ENCODE results near the gene ARL15.

- TF ChIP-seq CTCF (IDR thresholded peaks at IDR 0.05; ENCODE audit: extremely low read depth in 1 of 2, insufficient read depth in 1 of 2, low read depth in 1 of 2, low read length in 2 of 2) (no peak), EZH2 (IDR thresholded peaks at IDR 0.05; ENCODE audit: borderline replicate concordance, low read depth, low read length, severe bottlenecking) (no peak)
These were observed 325.4 kb downstream of the ARL15 start for GRCh38 chr5:53984971-53985370.

All from endothelial cell of umbilical vein (primary cell).